SK-N-SH (cell line): ENCODE data around the gene MNX1. TPM values are rescaled to one million over a fixed set of nuclear protein-coding genes. Genes with fewer than 3 reads are reported as not detected.
A peak's percentile ranks its signal among the peaks of the same experiment; 100 is the strongest.

Experiments
- CTCF ChIA-PET: fragments of 300-600, 350-600 bp; formaldehyde crosslinking; extraction: SDS; loops from one replicate; lab custom pipeline; 2021; lab: Yijun Ruan, JAX
- POLR2A ChIA-PET: fragments of 350-600 bp; sonication (Branson Sonifier 250); formaldehyde crosslinking; extraction: SDS; loops from one replicate; lab custom pipeline; 2020; ENCODE audit warnings: antibody characterized with exemption, inconsistent platforms; lab: Yijun Ruan, JAX
- DNase-seq: peaks from one replicate; pipeline ENCODE4 v3.0.0; 2012
- H2AFZ ChIP-seq: fragments of 200-600 bp; sonication (generic); 2 replicates; pipeline ENCODE4 v1.8.1; 2016; ENCODE audit warnings: antibody characterized with exemption, mild to moderate bottlenecking, low read depth
- H3F3A ChIP-seq: fragments of 200-600 bp; sonication (generic); replicated peaks from 2 replicates; pipeline ENCODE3; 2016; ENCODE audit warnings: antibody characterized with exemption, mild to moderate bottlenecking; ENCODE audit not compliant: insufficient read depth
- H3K27ac ChIP-seq, 2 experiments: fragments of 200-500 bp in 1 of 2; fragments of 200-600 bp in 1 of 2; sonication (Bioruptor generic) in 1 of 2; sonication (generic), shearing (Covaris generic) in 1 of 2; 2 replicates each; pipeline versions ENCODE4 v1.5.1 to v1.6.1; 2014 to 2016; ENCODE audit warnings: low read depth in 2 of 2, inconsistent platforms in 1 of 2, low read length in 1 of 2, mild to moderate bottlenecking in 1 of 2, mixed read lengths in 1 of 2
- H3K27me3 ChIP-seq: fragments of 200-600 bp; sonication (generic), shearing (Covaris generic); 2 replicates; pipeline ENCODE4 v1.6.1; 2016; ENCODE audit warnings: mixed run types; ENCODE audit not compliant: insufficient read depth
- H3K36me3 ChIP-seq, 2 experiments: fragments of 200-500 bp in 1 of 2; fragments of 200-600 bp in 1 of 2; sonication (Bioruptor generic) in 1 of 2; sonication (generic) in 1 of 2; replicated peaks in 1 of 2; 2 replicates each; pipeline versions ENCODE3 to v1.5.1; 2014 to 2016; ENCODE audit warnings: low read length in 1 of 2, mild to moderate bottlenecking in 1 of 2; ENCODE audit not compliant: insufficient read depth in 2 of 2, control insufficient read depth in 1 of 2
- H3K4me1 ChIP-seq, 2 experiments: fragments of 200-500 bp in 1 of 2; fragments of 200-600 bp in 1 of 2; sonication (Bioruptor generic) in 1 of 2; sonication (generic), shearing (Covaris generic) in 1 of 2; 2 replicates each; pipeline versions ENCODE4 v1.5.1 to v1.6.1; 2014 to 2016; ENCODE audit warnings: low read depth in 1 of 2, low read length in 1 of 2, mixed run types in 1 of 2; ENCODE audit not compliant: insufficient read depth in 2 of 2, control insufficient read depth in 1 of 2
- H3K4me2 ChIP-seq: fragments of 200-600 bp; sonication (generic), shearing (Covaris generic); 2 replicates; pipeline ENCODE4 v1.6.1; 2017; ENCODE audit warnings: mixed run types
- H3K4me3 ChIP-seq, 2 experiments: fragments of 200-500 bp in 1 of 2; fragments of 200-600 bp in 1 of 2; sonication (Bioruptor generic) in 1 of 2; sonication (generic), shearing (Covaris generic) in 1 of 2; 2 replicates each; pipeline versions ENCODE4 v1.5.1 to v1.8.1; 2014 to 2016; ENCODE audit warnings: low read depth in 2 of 2, inconsistent platforms in 1 of 2, low read length in 1 of 2, mild to moderate bottlenecking in 1 of 2, mixed read lengths in 1 of 2, moderate library complexity in 1 of 2
- H3K79me2 ChIP-seq: fragments of 200-600 bp; sonication (generic); 2 replicates; pipeline ENCODE4 v1.8.1; 2017; ENCODE audit warnings: mild to moderate bottlenecking; ENCODE audit not compliant: insufficient read depth
- H3K9ac ChIP-seq: fragments of 200-600 bp; sonication (generic); 2 replicates; pipeline ENCODE4 v1.6.1; 2017; ENCODE audit warnings: mixed run types
- H3K9me2 ChIP-seq: fragments of 200-600 bp; sonication (generic); 2 replicates; pipeline ENCODE4 v1.6.1; 2017; ENCODE audit warnings: mixed run types
- H3K9me3 ChIP-seq: fragments of 200-600 bp; sonication (generic); 2 replicates; pipeline ENCODE4 v1.6.1; 2017; ENCODE audit warnings: mixed run types, mild to moderate bottlenecking, moderate library complexity
- H4K20me1 ChIP-seq: fragments of 200-600 bp; sonication (generic); 2 replicates; pipeline ENCODE4 v1.6.1; 2017; ENCODE audit warnings: mild to moderate bottlenecking, mixed run types; ENCODE audit not compliant: insufficient read depth
- EZH2phosphoT487 ChIP-seq: fragments of 200-600 bp; sonication (generic); IDR thresholded peaks from 2 replicates; pipeline ENCODE4 v1.6.1; 2017; ENCODE audit warnings: low read depth, mixed run types, mild to moderate bottlenecking, antibody characterized with exemption, moderate library complexity, borderline replicate concordance
- FOSL2 ChIP-seq: IDR thresholded peaks from 2 replicates; pipeline ENCODE4 v1.4.0; 2012; ENCODE audit warnings: low read depth, mild to moderate bottlenecking, moderate library complexity, borderline replicate concordance
- GABPA ChIP-seq: IDR thresholded peaks from 2 replicates; pipeline ENCODE4 v1.4.0; 2012; ENCODE audit warnings: low read depth, mild to moderate bottlenecking
- GATA2 ChIP-seq: sonication (generic); formaldehyde crosslinking; IDR thresholded peaks from 2 replicates; pipeline ENCODE4 v1.5.0; 2020; ENCODE audit warnings: mild to moderate bottlenecking, missing genetic modification reagents
- MXI1 ChIP-seq: IDR thresholded peaks from 2 replicates; pipeline ENCODE4 v1.6.1; 2012; ENCODE audit warnings: mild to moderate bottlenecking, low read depth, low read length, improper control_type of control experiment
- PBX3 ChIP-seq: IDR thresholded peaks from 2 replicates; pipeline ENCODE4; 2012
- RCOR1 ChIP-seq: fragments of 150-350 bp; IDR thresholded peaks from 2 replicates; pipeline ENCODE4 v1.6.1; 2017; ENCODE audit warnings: antibody characterized with exemption, low read length
- SMC3 ChIP-seq: IDR thresholded peaks from 2 replicates; pipeline ENCODE4 v1.6.1; 2012; ENCODE audit warnings: low read depth, low read length, improper control_type of control experiment
- WGBS: methylation state at CpG from one replicate; pipeline ENCODE4 v1.1.6; 2017; ENCODE audit warnings: low lambda C conversion rate; 5-methylcytosine and 5-hydroxymethylcytosine counted together
- polyA plus RNA-seq, 3 experiments: library from polyadenylated mRNA; depleted of rRNA; stranded (reverse); fragments of >200 nt; gene quantifications; 2 replicates each; pipeline ENCODE4 v1.2.3, GENCODE V29; 2012

The MNX1 gene
- polyA plus RNA-seq, 1 of the 3 experiments (the other 2 are of a cell fraction) = not detected

GRCh38 chr7:157000741-157001653, 9.5 kb downstream of the MNX1 start:
- peaks cover 98% of the 10 kb centered on the region for H3K27me3 ChIP-seq
- no peak overlapping the region for H3K9ac ChIP-seq
- H3K79me2 ChIP-seq = no peaks in the 10 kb centered on the region
- DNase-seq = peak; percentile 47
- H3K9me3 ChIP-seq = no peaks in the 10 kb centered on the region
- H2AFZ ChIP-seq = peak overlapping the region; percentile 57; the same call in 1 of the 2 replicates
- no peaks in the 10 kb centered on the region for H3K36me3 ChIP-seq
- H3K4me2 ChIP-seq = peak overlapping the region; percentile 54
- H3K4me1 ChIP-seq = peaks cover 10 to 15% of the 10 kb centered on the region in 2 experiments; a peak in 3 of 4 replicates
- CTCF ChIA-PET = interaction anchor here (0.7 to 5.1 kb wide), 4 partner anchors 21 to 273 kb away, joined by 3 to 15 read pairs (median 3); no protein-coding TSS in a partner anchor
- H3K4me3 ChIP-seq = no peak overlapping the region
- H3K27ac ChIP-seq = no peak overlapping the region
- H3F3A ChIP-seq = peaks cover 3% of the 10 kb centered on the region
- POLR2A ChIA-PET = no interaction called here
- peaks cover 11% of the 10 kb centered on the region for H4K20me1 ChIP-seq
- H3K9me2 ChIP-seq = no peaks in the 10 kb centered on the region
- 22% methylated on average over 25 of the region's 25 CpGs for WGBS
- TF ChIP-seq EZH2phosphoT487 (peak; percentile 94; the same call in 1 of the 2 replicates), FOSL2 (no peak)
- TF ChIP-seq, all 33 proteins: peak for 1

GRCh38 chr7:156999958-157000726, 10.3 kb downstream of the MNX1 start:
- peaks cover 11% of the 10 kb centered on the region for H4K20me1 ChIP-seq
- H3K9ac ChIP-seq = no peak overlapping the region
- DNase-seq = peak; percentile 58
- H3K4me1 ChIP-seq = peaks cover 10 to 15% of the 10 kb centered on the region in 2 experiments; a peak in 3 of 4 replicates
- H3K9me2 ChIP-seq = no peaks in the 10 kb centered on the region
- WGBS = 9% methylated on average over 36 of the region's 75 CpGs
- no peaks in the 10 kb centered on the region for H3K79me2 ChIP-seq
- peaks cover 91% of the 10 kb centered on the region for H3K27me3 ChIP-seq
- peak overlapping the region; percentile 68; the same call in 1 of the 2 replicates for H3K4me2 ChIP-seq
- no peaks in the 10 kb centered on the region for H3K36me3 ChIP-seq
- no peaks in the 10 kb centered on the region for H3K9me3 ChIP-seq
- peak overlapping the region; percentile 25 to 38 for H3K4me3 ChIP-seq
- H2AFZ ChIP-seq = no peak overlapping the region
- POLR2A ChIA-PET = no interaction called here
- TF ChIP-seq PBX3 = no peak
- TF ChIP-seq RCOR1 = no peak
- no peak for TF ChIP-seq GABPA
- no peak for TF ChIP-seq MXI1
- no peak for TF ChIP-seq SMC3
- TF ChIP-seq GATA2 (CRISPR knock-in tag) = no peak
- TF ChIP-seq, all 33 proteins: peak for 0
- Histone ChIP-seq H3F3A (peaks cover 3% of the 10 kb centered on the region), H3K27ac (no peak overlapping the region)
- CTCF ChIA-PET = interaction anchor here (1.1 to 5.1 kb wide), 2 partner anchors 30 to 273 kb away, joined by 3 to 15 read pairs; no protein-coding TSS in a partner anchor
